GM19099 (cell line): Measurements from ENCODE around the gene TMCO2.

Experiments used
- POLR2A ChIP-seq: IDR thresholded peaks from 3 replicates; pipeline ENCODE4 v1.6.1; 2011; ENCODE audit warnings: low read depth; ENCODE audit not compliant: insufficient read length; ENCODE audit errors: extremely low read depth

Gene TMCO2

GRCh38 chr1:40273547-40274166 is 25.9 kb downstream of the TMCO2 start:
- no peak for TF ChIP-seq POLR2A

- TF ChIP-seq POLR2A = no peak
These were observed 26.6 kb downstream of the TMCO2 start for GRCh38 chr1:40274331-40274730.

GRCh38 chr1:40276122-40276521 is 28.4 kb downstream of the TMCO2 start:
- no peak for TF ChIP-seq POLR2A

- no peak for TF ChIP-seq POLR2A
These were observed 34.1 kb downstream of the TMCO2 start for GRCh38 chr1:40281853-40282252.

- no peak for TF ChIP-seq POLR2A
These were observed 43.6 kb downstream of the TMCO2 start for GRCh38 chr1:40291293-40291692.

- TF ChIP-seq POLR2A = no peak
These were observed 51.9 kb downstream of the TMCO2 start for GRCh38 chr1:40299366-40300248.

GRCh38 chr1:40300249-40300567 is 52.5 kb downstream of the TMCO2 start:
- TF ChIP-seq POLR2A = no peak

GRCh38 chr1:40300651-40301050 is 52.9 kb downstream of the TMCO2 start:
- no peak for TF ChIP-seq POLR2A

- TF ChIP-seq POLR2A = no peak
These were observed 53.3 kb downstream of the TMCO2 start for GRCh38 chr1:40301066-40301465.
